Astrocyte (in vitro differentiated cells and primary cell): ENCODE measurements around the gene MBNL3.

Experiments
- EZH2 ChIP-seq: IDR thresholded peaks from 2 replicates; pipeline ENCODE4 v1.6.1; 2012; ENCODE audit warnings: mild to moderate bottlenecking, low read length, inconsistent platforms; ENCODE audit not compliant: insufficient read depth
- TF ChIP-seq, protein P1 (sequence below): IDR thresholded peaks from 2 replicates; pipeline ENCODE4 v1.5.1; 2011; ENCODE audit warnings: low read depth, mild to moderate bottlenecking, inconsistent platforms, low read length, moderate library complexity; ENCODE audit not compliant: insufficient read depth

DNA sequence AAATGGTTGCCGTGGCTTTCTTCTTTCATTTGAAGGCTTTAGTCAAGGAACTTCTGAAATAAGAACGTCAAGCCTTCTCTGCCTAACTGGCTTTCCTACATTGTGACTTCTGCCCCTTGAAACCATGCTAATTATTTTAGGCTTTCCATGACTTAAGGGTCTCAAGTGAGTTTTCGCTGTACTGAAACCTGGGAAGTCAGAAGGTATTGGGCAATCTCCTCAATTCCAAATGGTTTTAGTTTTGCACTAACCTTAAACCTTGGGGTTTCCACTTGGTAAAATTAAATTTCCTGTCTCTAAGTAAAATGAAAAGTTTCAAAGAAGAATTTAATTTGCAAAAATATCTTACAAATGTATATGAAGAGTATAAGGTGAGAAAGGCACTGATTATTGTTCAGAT, 73.8 kb downstream of the MBNL3 start:
- TF ChIP-seq, protein P1, sequence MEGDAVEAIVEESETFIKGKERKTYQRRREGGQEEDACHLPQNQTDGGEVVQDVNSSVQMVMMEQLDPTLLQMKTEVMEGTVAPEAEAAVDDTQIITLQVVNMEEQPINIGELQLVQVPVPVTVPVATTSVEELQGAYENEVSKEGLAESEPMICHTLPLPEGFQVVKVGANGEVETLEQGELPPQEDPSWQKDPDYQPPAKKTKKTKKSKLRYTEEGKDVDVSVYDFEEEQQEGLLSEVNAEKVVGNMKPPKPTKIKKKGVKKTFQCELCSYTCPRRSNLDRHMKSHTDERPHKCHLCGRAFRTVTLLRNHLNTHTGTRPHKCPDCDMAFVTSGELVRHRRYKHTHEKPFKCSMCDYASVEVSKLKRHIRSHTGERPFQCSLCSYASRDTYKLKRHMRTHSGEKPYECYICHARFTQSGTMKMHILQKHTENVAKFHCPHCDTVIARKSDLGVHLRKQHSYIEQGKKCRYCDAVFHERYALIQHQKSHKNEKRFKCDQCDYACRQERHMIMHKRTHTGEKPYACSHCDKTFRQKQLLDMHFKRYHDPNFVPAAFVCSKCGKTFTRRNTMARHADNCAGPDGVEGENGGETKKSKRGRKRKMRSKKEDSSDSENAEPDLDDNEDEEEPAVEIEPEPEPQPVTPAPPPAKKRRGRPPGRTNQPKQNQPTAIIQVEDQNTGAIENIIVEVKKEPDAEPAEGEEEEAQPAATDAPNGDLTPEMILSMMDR: no peak
- no peak for TF ChIP-seq EZH2
